Measurements from ENCODE around the gene CNPY1.
A peak's percentile ranks its signal among the peaks of the same experiment; 100 is the strongest.

The CNPY1 gene

GRCh38 chr7:155486783-155487508 lies 59.4 kb downstream of the CNPY1 start:
- no peak for DNase-seq

DNA sequence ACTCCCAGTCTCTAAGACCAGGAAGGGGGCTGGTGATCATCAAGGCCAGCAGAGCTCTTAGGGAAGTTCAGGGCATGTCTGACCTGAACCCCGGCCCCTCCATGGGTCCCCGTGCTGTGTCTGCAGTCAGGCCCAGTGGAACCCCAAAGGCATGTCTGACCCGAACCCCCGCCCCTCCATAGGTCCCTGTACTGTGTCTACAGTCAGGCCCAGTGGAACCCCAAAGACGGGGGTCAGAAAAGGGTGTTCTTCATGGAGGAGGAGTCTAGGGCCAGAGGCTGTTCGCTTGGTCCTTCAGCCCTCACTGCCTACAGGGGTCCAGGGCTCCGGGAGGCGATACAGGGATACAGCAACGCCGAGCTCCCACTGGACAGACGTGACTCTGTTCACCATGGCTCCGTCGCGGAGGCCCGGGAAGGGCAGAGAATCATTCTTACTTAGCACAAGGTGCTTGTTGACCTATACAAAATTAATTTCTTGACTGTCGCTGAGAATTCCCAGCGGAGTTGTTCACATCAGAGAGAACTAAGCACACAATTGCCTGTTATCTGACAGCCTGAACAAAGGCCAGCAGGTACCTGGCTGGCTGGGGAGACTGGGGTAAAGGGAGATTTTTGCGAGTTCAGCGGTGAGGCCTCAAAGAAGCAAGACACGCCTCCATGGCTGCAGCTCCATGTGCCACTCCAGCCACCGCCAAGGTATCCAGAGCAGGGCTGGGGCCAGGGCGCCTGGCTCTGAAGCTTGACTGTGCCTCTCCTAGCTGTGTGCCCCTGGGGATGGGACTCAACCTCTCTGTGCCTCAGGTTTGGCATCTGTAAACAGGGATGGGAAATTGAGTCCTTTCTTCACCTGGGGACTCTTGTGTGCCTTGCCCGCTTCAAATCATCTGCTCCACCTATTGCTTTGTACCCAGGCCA lies 61.6 kb downstream of the CNPY1 start:
- no peak for DNase-seq

- no peak for DNase-seq
These were observed 62.5 kb downstream of the CNPY1 start for GRCh38 chr7:155483868-155484325.

DNA sequence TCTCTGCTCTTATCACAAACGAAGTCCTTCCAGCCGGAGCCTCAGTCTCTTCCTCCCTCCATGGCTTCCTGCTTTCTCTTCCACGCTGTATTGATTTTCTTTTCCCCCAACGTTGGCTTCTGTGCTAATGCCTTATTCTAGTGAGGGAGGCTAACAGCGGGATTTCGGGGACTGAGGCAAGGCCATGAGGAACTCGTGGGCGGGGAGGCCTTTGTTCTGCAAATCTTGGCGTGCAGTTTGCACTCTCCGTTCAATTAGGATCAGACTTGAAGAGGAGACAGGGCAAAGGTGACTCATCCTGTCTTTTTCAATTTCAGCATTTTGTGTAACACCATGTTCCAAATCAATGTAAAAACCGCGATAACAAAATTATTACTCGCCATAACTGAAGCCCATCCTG lies 63.1 kb downstream of the CNPY1 start:
- DNase-seq, result no peak

- no peak for DNase-seq
These were observed 63.7 kb downstream of the CNPY1 start for GRCh38 chr7:155482511-155483183.

DNA sequence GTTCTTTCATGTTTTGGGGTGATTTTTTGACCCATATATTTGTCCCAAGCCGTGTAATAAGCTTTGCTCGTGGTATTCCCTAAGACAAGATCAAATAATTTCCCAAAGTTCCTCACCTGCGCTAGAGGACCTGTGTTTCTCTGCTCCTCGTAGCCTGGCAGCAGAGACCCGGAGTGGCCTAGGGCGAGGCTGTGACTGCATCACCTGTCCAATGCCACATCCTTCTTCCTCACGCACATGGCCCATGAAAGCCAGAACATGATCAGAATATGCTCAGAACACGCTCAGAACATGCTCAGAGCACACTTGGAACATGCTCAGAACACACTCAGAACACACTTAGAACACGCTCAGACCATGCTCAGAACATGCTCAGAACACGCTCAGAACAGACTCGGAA lies 64.6 kb downstream of the CNPY1 start:
- no peak for DNase-seq

GRCh38 chr7:155477476-155477875 lies 68.9 kb downstream of the CNPY1 start:
- DNase-seq, result no peak

- no peak for DNase-seq
These were observed 74.6 kb downstream of the CNPY1 start for GRCh38 chr7:155471718-155472117.

GRCh38 chr7:155470686-155471638 lies 75.4 kb downstream of the CNPY1 start:
- DNase-seq, result no peak

DNA sequence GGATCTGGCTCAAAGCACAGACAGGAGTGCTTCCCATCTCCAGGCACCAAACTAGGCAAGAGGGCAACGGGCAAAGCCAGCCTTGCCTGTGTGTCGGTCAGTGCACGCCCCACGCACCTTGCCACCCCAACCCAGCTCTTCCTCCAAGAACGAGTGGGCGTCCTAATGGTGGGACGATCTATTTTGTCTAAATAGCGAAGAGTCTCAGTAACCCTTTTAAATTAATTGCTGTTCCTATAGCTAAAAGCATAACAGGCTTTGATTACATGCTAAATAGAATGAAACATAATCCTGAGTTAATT lies 76.2 kb downstream of the CNPY1 start:
- no peak for DNase-seq

DNA sequence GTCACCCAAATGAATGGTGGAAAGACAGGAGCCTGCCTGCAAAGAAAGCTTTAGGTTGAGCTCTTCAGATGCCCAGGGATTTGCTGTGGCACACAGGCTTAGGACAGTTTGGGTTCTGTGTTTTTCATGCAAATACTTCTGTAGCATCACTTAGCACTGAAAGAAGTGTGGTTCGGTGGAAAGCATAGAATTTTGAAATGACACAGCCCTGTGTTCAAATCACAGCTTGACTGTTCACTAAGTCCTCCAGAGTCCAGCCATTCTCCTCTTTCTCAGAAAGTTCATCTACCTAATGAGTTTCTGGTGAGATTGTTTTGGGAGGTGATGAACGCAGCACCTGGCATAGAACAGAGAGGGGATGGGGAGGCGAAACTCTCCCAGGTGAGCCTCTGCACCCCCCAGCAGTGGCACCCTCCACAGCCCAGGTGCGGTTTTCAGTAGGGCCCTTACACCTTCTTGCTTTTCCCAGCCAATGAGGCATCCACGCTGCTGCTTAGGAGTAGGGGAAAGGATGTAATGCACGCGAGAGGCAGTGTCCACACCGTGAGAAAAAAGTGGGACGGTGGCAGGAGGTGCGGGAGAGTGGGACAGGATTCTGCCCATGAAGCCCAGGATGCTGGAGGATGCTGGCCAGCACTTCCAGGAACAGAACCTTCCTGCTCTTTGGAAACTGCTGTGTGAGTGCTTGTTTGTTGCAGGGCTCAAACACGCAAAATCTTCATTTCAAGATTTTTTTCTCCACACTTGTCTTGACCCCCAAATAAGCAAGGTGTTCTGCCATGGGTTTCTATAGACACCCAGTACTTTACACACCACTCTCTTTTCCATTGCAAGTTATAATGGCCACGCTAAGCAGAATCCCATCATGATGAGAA lies 76.8 kb downstream of the CNPY1 start:
- DNase-seq, result no peak

- DNase-seq, result no peak
These were observed 77.6 kb downstream of the CNPY1 start for GRCh38 chr7:155468785-155469148.

DNA sequence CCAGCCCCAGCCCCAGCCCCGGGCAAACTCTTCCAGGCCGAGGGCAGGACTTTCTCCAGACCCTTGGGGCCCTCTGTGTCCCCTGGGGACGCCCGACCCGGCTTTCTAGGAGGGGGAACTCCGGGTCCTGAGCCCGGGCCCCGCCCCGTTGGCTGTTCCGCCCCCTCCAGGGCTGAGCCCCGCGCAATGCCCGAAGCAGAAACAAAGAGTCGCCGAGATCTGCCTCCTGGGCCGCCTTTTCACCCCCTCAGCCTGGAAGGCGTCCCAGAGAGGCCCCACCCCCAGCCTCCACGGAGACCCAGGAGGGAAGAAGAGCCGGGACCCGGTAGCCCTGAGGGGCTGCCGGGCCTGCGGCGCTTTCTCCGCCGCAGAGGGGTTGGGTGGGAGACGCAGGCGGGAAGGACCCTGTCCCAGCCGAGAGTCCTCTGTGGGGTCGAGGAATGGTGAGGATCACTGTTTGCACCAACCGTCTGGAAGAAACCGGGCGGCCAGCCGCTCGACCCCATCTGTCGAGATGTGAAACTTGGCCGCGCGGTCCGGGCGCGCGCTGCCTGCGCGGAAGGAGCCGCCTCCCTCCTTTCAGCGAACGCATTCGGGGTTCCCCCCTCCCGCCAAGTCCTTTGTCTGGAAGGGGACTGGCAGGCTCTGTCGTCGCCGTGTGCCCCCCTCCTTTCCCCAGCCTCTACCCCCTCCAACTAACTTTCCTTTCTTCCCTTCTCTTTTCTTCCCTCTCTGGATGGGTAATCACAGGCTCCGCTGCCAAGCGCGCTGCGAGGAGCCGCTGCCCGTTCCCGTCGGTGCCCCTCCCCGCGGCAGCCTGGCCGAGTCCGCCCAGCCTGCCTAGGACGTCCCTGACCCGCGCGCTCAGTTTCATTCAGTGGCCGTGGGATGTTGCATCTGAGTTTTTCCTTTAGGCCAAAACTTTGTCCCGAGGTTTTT lies 78.2 kb downstream of the CNPY1 start:
- DNase-seq, result no peak

GRCh38 chr7:155466814-155467733 lies 79.3 kb downstream of the CNPY1 start:
- DNase-seq, result peak; percentile 10

GRCh38 chr7:155466142-155466813 lies 80.1 kb downstream of the CNPY1 start:
- DNase-seq, result no peak

DNA sequence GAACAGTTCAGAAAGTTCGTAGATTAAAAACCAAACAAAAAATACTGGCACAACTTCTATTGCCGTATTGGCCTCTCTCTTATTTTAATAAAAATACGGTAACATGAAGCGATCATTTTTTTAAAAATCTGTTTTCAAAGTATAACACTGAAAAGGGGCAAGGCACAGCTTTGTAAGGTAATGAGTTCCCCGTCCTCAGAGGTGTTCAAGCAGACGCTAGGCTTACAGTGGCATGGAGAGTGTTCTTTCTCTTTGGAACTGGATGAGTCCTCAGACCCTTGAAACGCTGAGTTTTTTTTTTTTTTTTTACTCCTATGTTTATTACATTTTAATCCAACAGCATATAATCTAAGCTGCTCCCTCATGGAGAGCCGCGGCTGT lies 80.6 kb downstream of the CNPY1 start:
- DNase-seq, result no peak

DNA sequence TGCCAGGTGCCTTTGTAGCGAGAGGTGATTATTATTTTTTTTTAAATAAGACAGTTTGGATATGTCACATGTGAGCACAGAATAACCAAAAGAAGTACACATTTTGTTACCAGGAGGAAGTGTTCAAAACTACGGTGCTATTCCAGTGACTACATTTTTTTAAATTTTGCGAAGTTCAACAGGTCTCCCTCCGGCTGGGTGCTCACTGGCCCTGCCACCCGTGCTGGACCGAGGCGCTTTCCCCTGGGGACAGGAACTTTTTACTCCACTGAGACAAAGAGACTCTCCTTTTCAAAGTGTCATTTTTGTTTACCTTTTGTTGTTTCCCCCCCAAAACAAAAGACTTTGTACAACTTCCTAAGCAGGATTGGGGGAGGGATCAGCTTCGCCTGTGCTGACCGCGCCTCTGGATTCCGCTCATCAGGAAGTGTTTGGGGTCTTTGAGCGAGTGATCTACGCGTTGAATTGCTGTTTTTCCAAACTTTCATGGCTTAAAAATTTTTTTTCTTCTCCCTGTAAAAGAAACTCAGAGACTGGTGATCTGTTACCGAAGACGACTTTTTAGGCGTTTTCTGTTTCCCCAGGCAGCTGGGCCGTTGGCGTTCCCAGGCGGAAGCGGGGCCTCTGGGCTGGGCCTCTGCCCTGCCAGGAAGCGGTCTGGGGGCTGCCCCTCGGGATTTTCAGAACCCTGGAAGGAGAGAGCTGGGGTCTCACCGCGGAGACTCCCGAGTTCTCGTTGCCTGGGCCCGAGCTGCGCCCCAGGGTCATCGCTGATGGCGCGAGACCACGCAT lies 81.2 kb downstream of the CNPY1 start:
- DNase-seq, result no peak

DNA sequence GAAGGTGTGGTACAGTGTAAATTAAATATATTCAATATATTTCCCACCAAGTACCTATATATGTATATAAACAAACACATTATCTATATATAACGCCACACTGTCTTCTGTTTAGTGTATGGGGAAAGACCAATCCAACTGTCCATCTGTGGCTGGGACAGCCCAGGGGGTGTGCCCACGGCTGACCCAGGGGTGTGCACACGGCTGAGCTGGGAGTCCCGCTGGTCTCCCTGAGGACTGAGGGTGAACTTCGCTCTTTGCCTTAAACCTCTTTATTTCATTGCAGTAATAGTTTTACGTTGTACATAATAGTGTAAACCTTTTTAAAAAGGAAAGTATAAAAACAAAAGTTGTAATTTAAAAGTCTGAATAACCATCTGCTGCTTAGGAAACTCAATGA lies 82.2 kb downstream of the CNPY1 start:
- no peak for DNase-seq
